Measurements from ENCODE around the gene STX19. TPM values are rescaled to one million over a fixed set of nuclear protein-coding genes. Genes with fewer than 3 reads are reported as not detected.

Gene STX19
- polyA plus RNA-seq (2013, experiment 1 of 4) = not detected
- not detected for polyA plus RNA-seq (2013, experiment 2 of 4)
- not detected for polyA plus RNA-seq (2013, experiment 3 of 4)
- not detected for polyA plus RNA-seq (2013, experiment 4 of 4)

- no peaks in the 10 kb centered on the region for H3K4me1 ChIP-seq (ENCODE audit: control insufficient read depth, insufficient read depth, low read length)
- no peak within 1 kb of the TSS for H3K27ac ChIP-seq (ENCODE audit: insufficient read depth, low read depth, low read length, poor library complexity, severe bottlenecking)
- no peaks in the 10 kb centered on the region for H3K36me3 ChIP-seq (ENCODE audit: control insufficient read depth, insufficient read depth, low read length)
- H3K9me3 ChIP-seq (ENCODE audit: control insufficient read depth, low read length) = no peaks in the 10 kb centered on the region
- H3K4me3 ChIP-seq (ENCODE audit: insufficient read depth, low read depth, low read length) = no peak within 1 kb of the TSS
- no peaks in the 10 kb centered on the region for H3K27me3 ChIP-seq (ENCODE audit: control insufficient read depth, insufficient read depth, low read length, poor library complexity, severe bottlenecking)
- WGBS, 2 experiments = 92 to 96% methylated on average over 5 to 8 of the region's 8 CpGs
These were observed at the start of gene STX19 for GRCh38 chr3:94028093-94028837. TSS of gene STX19 (minus strand) at chr3:94028597. CDS start at chr3:94015269, 13,328 bp downstream.

GRCh38 chr3:94076055-94076454 is 47.7 kb upstream of the STX19 start:
- H3K4me3 ChIP-seq (ENCODE audit: insufficient read depth, low read depth, low read length) = no peak overlapping the region
- no peaks in the 10 kb centered on the region for H3K27me3 ChIP-seq (ENCODE audit: control insufficient read depth, insufficient read depth, low read length, poor library complexity, severe bottlenecking)
- no peaks in the 10 kb centered on the region for H3K4me1 ChIP-seq (ENCODE audit: control insufficient read depth, insufficient read depth, low read length)
- no peaks in the 10 kb centered on the region for H3K9me3 ChIP-seq (ENCODE audit: control insufficient read depth, low read length)
- 90 to 92% methylated on average over 3 of the region's 3 CpGs for WGBS, 2 experiments
- H3K27ac ChIP-seq (ENCODE audit: insufficient read depth, low read depth, low read length, poor library complexity, severe bottlenecking) = no peak overlapping the region
- peaks cover 4% of the 10 kb centered on the region for H3K36me3 ChIP-seq (ENCODE audit: control insufficient read depth, insufficient read depth, low read length)

- no peak overlapping the region for H3K27ac ChIP-seq (ENCODE audit: insufficient read depth, low read depth, low read length, poor library complexity, severe bottlenecking)
- WGBS, 2 experiments = 91 to 96% methylated on average over 3 to 4 of the region's 4 CpGs
- no peaks in the 10 kb centered on the region for H3K27me3 ChIP-seq (ENCODE audit: control insufficient read depth, insufficient read depth, low read length, poor library complexity, severe bottlenecking)
- no peaks in the 10 kb centered on the region for H3K9me3 ChIP-seq (ENCODE audit: control insufficient read depth, low read length)
- H3K36me3 ChIP-seq (ENCODE audit: control insufficient read depth, insufficient read depth, low read length) = peaks cover 4% of the 10 kb centered on the region
- H3K4me3 ChIP-seq (ENCODE audit: insufficient read depth, low read depth, low read length) = no peak overlapping the region
- H3K4me1 ChIP-seq (ENCODE audit: control insufficient read depth, insufficient read depth, low read length) = no peaks in the 10 kb centered on the region
These were observed 43.4 kb upstream of the STX19 start for GRCh38 chr3:94071713-94072284.

GRCh38 chr3:94070341-94070911 is 42.0 kb upstream of the STX19 start:
- Histone ChIP-seq H3K36me3 (ENCODE audit: control insufficient read depth, insufficient read depth, low read length) (peaks cover 4% of the 10 kb centered on the region), H3K27me3 (ENCODE audit: control insufficient read depth, insufficient read depth, low read length, poor library complexity, severe bottlenecking) (no peaks in the 10 kb centered on the region), H3K4me3 (ENCODE audit: insufficient read depth, low read depth, low read length) (no peak overlapping the region), H3K4me1 (ENCODE audit: control insufficient read depth, insufficient read depth, low read length) (no peaks in the 10 kb centered on the region), H3K27ac (ENCODE audit: insufficient read depth, low read depth, low read length, poor library complexity, severe bottlenecking) (no peak overlapping the region), H3K9me3 (ENCODE audit: control insufficient read depth, low read length) (no peaks in the 10 kb centered on the region)
- WGBS, 2 experiments = 94% methylated on average over 6 of the region's 6 CpGs

- H3K4me1 ChIP-seq (ENCODE audit: control insufficient read depth, insufficient read depth, low read length) = peaks cover 2% of the 10 kb centered on the region
- no peaks in the 10 kb centered on the region for H3K9me3 ChIP-seq (ENCODE audit: control insufficient read depth, low read length)
- no peak overlapping the region for H3K27ac ChIP-seq (ENCODE audit: insufficient read depth, low read depth, low read length, poor library complexity, severe bottlenecking)
- H3K36me3 ChIP-seq (ENCODE audit: control insufficient read depth, insufficient read depth, low read length) = peaks cover 4% of the 10 kb centered on the region
- no peak overlapping the region for H3K4me3 ChIP-seq (ENCODE audit: insufficient read depth, low read depth, low read length)
- 50 to 67% methylated on average over 1 of the region's 4 CpGs for WGBS, 2 experiments
- no peaks in the 10 kb centered on the region for H3K27me3 ChIP-seq (ENCODE audit: control insufficient read depth, insufficient read depth, low read length, poor library complexity, severe bottlenecking)
These were observed 40.9 kb upstream of the STX19 start for GRCh38 chr3:94069194-94069813.

GRCh38 chr3:94066506-94067500 is 38.4 kb upstream of the STX19 start:
- H3K27me3 ChIP-seq (ENCODE audit: control insufficient read depth, insufficient read depth, low read length, poor library complexity, severe bottlenecking) = no peaks in the 10 kb centered on the region
- no peak overlapping the region for H3K4me3 ChIP-seq (ENCODE audit: insufficient read depth, low read depth, low read length)
- H3K9me3 ChIP-seq (ENCODE audit: control insufficient read depth, low read length) = no peaks in the 10 kb centered on the region
- H3K36me3 ChIP-seq (ENCODE audit: control insufficient read depth, insufficient read depth, low read length) = peaks cover 4% of the 10 kb centered on the region
- no peak overlapping the region for H3K27ac ChIP-seq (ENCODE audit: insufficient read depth, low read depth, low read length, poor library complexity, severe bottlenecking)
- WGBS, 2 experiments = 92 to 98% methylated on average over 6 of the region's 6 CpGs
- peaks cover 11% of the 10 kb centered on the region for H3K4me1 ChIP-seq (ENCODE audit: control insufficient read depth, insufficient read depth, low read length)

GRCh38 chr3:94065819-94066480 is 37.6 kb upstream of the STX19 start:
- H3K4me1 ChIP-seq (ENCODE audit: control insufficient read depth, insufficient read depth, low read length) = peaks cover 11% of the 10 kb centered on the region
- H3K27me3 ChIP-seq (ENCODE audit: control insufficient read depth, insufficient read depth, low read length, poor library complexity, severe bottlenecking) = no peaks in the 10 kb centered on the region
- H3K9me3 ChIP-seq (ENCODE audit: control insufficient read depth, low read length) = no peaks in the 10 kb centered on the region
- 91 to 96% methylated on average over 1 of the region's 1 CpG for WGBS, 2 experiments
- H3K4me3 ChIP-seq (ENCODE audit: insufficient read depth, low read depth, low read length) = no peak overlapping the region
- no peaks in the 10 kb centered on the region for H3K36me3 ChIP-seq (ENCODE audit: control insufficient read depth, insufficient read depth, low read length)
- no peak overlapping the region for H3K27ac ChIP-seq (ENCODE audit: insufficient read depth, low read depth, low read length, poor library complexity, severe bottlenecking)

GRCh38 chr3:94065122-94065521 is 36.7 kb upstream of the STX19 start:
- Histone ChIP-seq H3K4me1 (ENCODE audit: control insufficient read depth, insufficient read depth, low read length) (peaks cover 11% of the 10 kb centered on the region), H3K4me3 (ENCODE audit: insufficient read depth, low read depth, low read length) (no peak overlapping the region), H3K27me3 (ENCODE audit: control insufficient read depth, insufficient read depth, low read length, poor library complexity, severe bottlenecking) (no peaks in the 10 kb centered on the region), H3K27ac (ENCODE audit: insufficient read depth, low read depth, low read length, poor library complexity, severe bottlenecking) (no peak overlapping the region), H3K9me3 (ENCODE audit: control insufficient read depth, low read length) (no peaks in the 10 kb centered on the region), H3K36me3 (ENCODE audit: control insufficient read depth, insufficient read depth, low read length) (peaks cover 2% of the 10 kb centered on the region)
- 89% methylated on average over 1 of the region's 1 CpG; no CpG with 5 or more reads in 1 of the 2 experiments for WGBS, 2 experiments

- Histone ChIP-seq H3K4me1 (ENCODE audit: control insufficient read depth, insufficient read depth, low read length) (peaks cover 11% of the 10 kb centered on the region), H3K27me3 (ENCODE audit: control insufficient read depth, insufficient read depth, low read length, poor library complexity, severe bottlenecking) (no peaks in the 10 kb centered on the region), H3K4me3 (ENCODE audit: insufficient read depth, low read depth, low read length) (no peak overlapping the region), H3K36me3 (ENCODE audit: control insufficient read depth, insufficient read depth, low read length) (peaks cover 4% of the 10 kb centered on the region), H3K27ac (ENCODE audit: insufficient read depth, low read depth, low read length, poor library complexity, severe bottlenecking) (no peak overlapping the region), H3K9me3 (ENCODE audit: control insufficient read depth, low read length) (no peaks in the 10 kb centered on the region)
- WGBS, 2 experiments = 94% methylated on average over 4 to 6 of the region's 6 CpGs
These were observed 36.0 kb upstream of the STX19 start for GRCh38 chr3:94064243-94064860.

Data from ectodermal cell (in vitro differentiated cells).